HepG2 (cell line): ENCODE data around the gene MTA3. TPM values are rescaled to one million over a fixed set of nuclear protein-coding genes. Genes with fewer than 3 reads are reported as not detected.

Experiments used
- ATAC-seq: fragments of 200-7000 bp; cut with Tn5 transposase; 3 replicates; pipeline ENCODE4 v1.9.1; 2020; ENCODE audit warnings: mild to moderate bottlenecking, moderate library complexity
- BruUV-seq: library from RNA; stranded (reverse); fragments of 400-500 nt; replicated peaks from 2 replicates; lab custom pipeline; 2021; lab: Mats Ljungman, UMichigan
- CTCF ChIA-PET: fragments of 300-600 bp; formaldehyde crosslinking; extraction: SDS; loops from one replicate; lab custom pipeline; 2021; ENCODE audit warnings: low total read pairs, inconsistent platforms, low intra/inter-chr PET ratio; lab: Yijun Ruan, JAX
- POLR2A ChIA-PET: fragments of 350-600 bp; sonication (Branson Sonifier 250); formaldehyde crosslinking; loops from one replicate; lab custom pipeline; 2020; ENCODE audit warnings: antibody characterized with exemption, inconsistent platforms; lab: Yijun Ruan, JAX
- DNase-seq: peaks from one replicate; pipeline ENCODE4 v3.0.0-alpha.2; 2015; ENCODE audit warnings: low spot score
- FAIRE-seq: peaks from 3 replicates; lab custom pipeline; 2011; peaks lifted over from hg19 to GRCh38; lab: Jason Lieb, UNC
- H2AFZ ChIP-seq: one replicate; pipeline ENCODE4 v1.6.1; 2011; ENCODE audit warnings: low read length, inconsistent platforms
- H3K27ac ChIP-seq: fragments of 300-600 bp; 3 replicates; pipeline ENCODE4 v1.8.0; 2011; ENCODE audit warnings: mixed run types, mild to moderate bottlenecking, mixed read lengths, low read length, inconsistent platforms; ENCODE audit not compliant: insufficient read depth; ENCODE audit errors: extremely low read length
- H3K27me3 ChIP-seq, 2 experiments: fragments of 200-600 bp in 1 of 2; 2 replicates in 1 of 2; 3 replicates in 1 of 2; pipeline versions ENCODE4 v1.6.0 to v1.8.0; 2011; ENCODE audit warnings: low read length in 2 of 2, mild to moderate bottlenecking in 2 of 2, moderate library complexity in 2 of 2, inconsistent platforms in 1 of 2; ENCODE audit not compliant: insufficient read depth in 2 of 2, control insufficient read depth in 1 of 2
- H3K36me3 ChIP-seq, 2 experiments: fragments of 200-600 bp in 1 of 2; replicated peaks in 1 of 2; 2 replicates in 1 of 2; 3 replicates in 1 of 2; pipeline versions ENCODE4 v1.5.1 to v1.8.0; 2011; ENCODE audit warnings: low read length in 2 of 2, inconsistent platforms in 1 of 2; ENCODE audit not compliant: insufficient read depth in 2 of 2, control insufficient read depth in 1 of 2
- H3K4me1 ChIP-seq: 2 replicates; pipeline ENCODE4 v1.5.1; 2012; ENCODE audit warnings: low read length, inconsistent platforms; ENCODE audit not compliant: insufficient read depth
- H3K4me2 ChIP-seq: 2 replicates; pipeline ENCODE4 v1.6.0; 2011; ENCODE audit warnings: low read depth, low read length, inconsistent platforms
- H3K4me3 ChIP-seq, 3 experiments: fragments of 200-600 bp in 1 of 3; sonication (generic), shearing (Covaris generic) in 1 of 3; replicated peaks in 1 of 3; 2 replicates each; pipeline ENCODE4 v1.5.1; 2011 to 2016; ENCODE audit warnings: low read length in 3 of 3, inconsistent platforms in 2 of 3, low read depth in 2 of 3, mild to moderate bottlenecking in 2 of 3, control low read depth in 1 of 3, mixed read lengths in 1 of 3; ENCODE audit not compliant: insufficient read depth in 1 of 3
- H3K79me2 ChIP-seq: one replicate; pipeline ENCODE4 v1.6.1; 2011; ENCODE audit warnings: low read length, inconsistent platforms; ENCODE audit not compliant: insufficient read depth
- H3K9ac ChIP-seq: 2 replicates; pipeline ENCODE4 v1.6.0; 2011; ENCODE audit warnings: mild to moderate bottlenecking, low read depth, low read length, inconsistent platforms; ENCODE audit not compliant: insufficient read depth
- H3K9me3 ChIP-seq: 2 replicates; pipeline ENCODE4 v1.5.1; 2012; ENCODE audit warnings: mild to moderate bottlenecking, low read length
- H4K20me1 ChIP-seq: 2 replicates; pipeline ENCODE4 v1.6.0; 2011; ENCODE audit warnings: inconsistent platforms, mild to moderate bottlenecking, low read length, moderate library complexity; ENCODE audit not compliant: insufficient read depth
- CEBPG ChIP-seq: IDR thresholded peaks from 2 replicates; pipeline ENCODE4 v1.6.1; 2016
- GATAD2A ChIP-seq: IDR thresholded peaks from 2 replicates; pipeline ENCODE4 v1.6.1; 2016
- PCBP2 ChIP-seq: fragments of 200-400 bp; formaldehyde crosslinking; optimal IDR thresholded peaks from 2 replicates; pipeline ENCODE3; 2018; ENCODE audit warnings: low read length, low read depth; ENCODE audit not compliant: poor library complexity, severe bottlenecking
- PITX1 ChIP-seq: sonication (generic); formaldehyde crosslinking; IDR thresholded peaks from 2 replicates; pipeline ENCODE4 v1.5.1; 2020; ENCODE audit warnings: mild to moderate bottlenecking, missing genetic modification reagents
- SOX13 ChIP-seq, 3 experiments: fragments of 450-650 bp in 1 of 3; sonication (generic) in 1 of 3; formaldehyde crosslinking in 1 of 3; IDR thresholded peaks in 2 of 3; conservative IDR thresholded peaks in 1 of 3; 2 replicates each; pipeline versions ENCODE4 v1.5.0 to v1.6.1; 2016 to 2020; ENCODE audit warnings: antibody characterized with exemption in 1 of 3, mild to moderate bottlenecking in 1 of 3, missing compliant biosample characterization in 1 of 3, missing genetic modification reagents in 1 of 3, moderate library complexity in 1 of 3
- SSRP1 ChIP-seq: IDR thresholded peaks from 2 replicates; pipeline ENCODE4 v1.6.1; 2016; ENCODE audit warnings: control low read depth
- TMF1 ChIP-seq: sonication (generic); formaldehyde crosslinking; IDR thresholded peaks from 2 replicates; pipeline ENCODE4 v1.8.1; 2022; ENCODE audit warnings: low read depth, missing genetic modification reagents
- ZMYM3 ChIP-seq: sonication (generic); formaldehyde crosslinking; IDR thresholded peaks from 2 replicates; pipeline ENCODE4 v1.5.1; 2020; ENCODE audit warnings: mild to moderate bottlenecking, missing genetic modification reagents
- ZNF296 ChIP-seq: sonication (generic); formaldehyde crosslinking; conservative IDR thresholded peaks from 2 replicates; pipeline ENCODE4 v1.5.0; 2020; ENCODE audit warnings: mild to moderate bottlenecking, missing genetic modification reagents
- ZNF350 ChIP-seq: sonication (generic); formaldehyde crosslinking; IDR thresholded peaks from 2 replicates; pipeline ENCODE4 v1.4.0; 2020; ENCODE audit warnings: mild to moderate bottlenecking, low read depth, missing genetic modification reagents, borderline replicate concordance
- ZNF713 ChIP-seq: sonication (generic); formaldehyde crosslinking; IDR thresholded peaks from 2 replicates; pipeline ENCODE4 v1.4.0; 2020; ENCODE audit warnings: mild to moderate bottlenecking, missing genetic modification reagents
- WGBS: methylation state at CpG from one replicate; pipeline ENCODE4 v1.1.6; 2017; ENCODE audit warnings: low lambda C conversion rate; 5-methylcytosine and 5-hydroxymethylcytosine counted together
- in situ Hi-C: cut with HindIII; loops from 2 replicates; pipeline ENCODE4 v1.10.0; 2017; ENCODE audit warnings: low pct_unique_long_range_greater_than_20kb; ENCODE audit not compliant: extremely low pct_ligation_motif_present
- intact Hi-C: fragments of 100-400 bp; cut with micrococcal nuclease; formaldehyde crosslinking; loops from one replicate; pipeline ENCODE4 v1.10.0; 2022; ENCODE audit not compliant: unreplicated experiment
- polyA plus RNA-seq, 8 experiments: library from polyadenylated mRNA; depleted of rRNA in 3 of 8; stranded (reverse) in 7 of 8; unstranded in 1 of 8; fragments of >200 nt; fragmentation: Illumina TruSeq in 4 of 8; extraction: Trizol in 4 of 8; gene quantifications; 2 replicates each; pipeline versions ENCODE4 v1.2.1 to v1.2.3, GENCODE V29; 2011 to 2016; ENCODE audit warnings: low read depth in 4 of 8, missing spikeins in 1 of 8, mixed read lengths in 1 of 8; ENCODE audit not compliant: insufficient read depth in 1 of 8
- total RNA-seq, 5 experiments: library from RNA; depleted of rRNA; stranded (reverse); fragments of >200 nt; fragmentation: Illumina TruSeq; extraction: Trizol; gene quantifications; 2 replicates each; pipeline ENCODE4 v1.2.3, GENCODE V29; 2016; ENCODE audit warnings: low read depth in 1 of 5
- TF ChIP-seq, protein P1 (sequence below): sonication (generic); formaldehyde crosslinking; IDR thresholded peaks from 2 replicates; pipeline ENCODE4 v1.4.0; 2020; ENCODE audit warnings: missing genetic modification reagents, borderline replicate concordance

MTA3 gene
- total and polyA plus RNA-seq, 2 of the 13 experiments (the other 11 are each of a cell fraction or from before 2014, with no cell fraction given), result 48.8 to 77.8 TPM

DNA sequence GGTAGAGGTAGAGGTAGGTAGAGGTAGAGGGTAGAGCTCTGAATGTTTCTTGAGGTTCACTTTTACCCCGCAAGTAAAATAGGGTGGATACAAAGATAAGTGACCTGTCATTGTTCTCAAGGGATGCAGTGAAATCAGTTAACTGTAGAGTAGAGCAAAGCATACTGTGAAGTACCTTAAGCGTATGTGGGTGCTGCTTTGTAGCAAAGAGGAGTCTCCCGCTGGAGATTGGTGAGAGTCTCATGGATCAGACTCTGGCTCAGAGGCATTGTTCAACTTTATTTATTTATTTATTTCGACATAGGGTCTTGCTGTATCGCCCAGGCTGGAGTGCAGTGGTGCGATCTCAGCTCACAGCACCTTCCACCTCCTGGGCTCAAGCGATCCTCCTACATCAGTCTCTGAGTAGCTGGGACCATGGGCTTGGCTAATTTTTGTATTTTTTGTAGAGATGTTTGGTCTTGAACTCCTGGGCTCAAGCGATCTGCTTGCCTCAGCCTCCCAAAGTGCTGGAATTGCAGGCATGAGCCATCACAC lies 38.7 kb downstream of the MTA3 start (continued):
- TF ChIP-seq SOX13 (IDR thresholded peaks at IDR 0.05) (no peak), SOX13 (CRISPR knock-in tag; conservative IDR thresholded peaks at IDR 0.05 in 1 of 2, IDR thresholded peaks at IDR 0.05 in 1 of 2) (peak in 1 of 2 experiments; percentile 38; a peak in 1 of 4 replicates), GATAD2A (CRISPR knock-in tag) (0 out of 2 replicates have a peak, but pooled peaks have one; percentile 21), CEBPG (peak; percentile 39; the same call in 1 of the 2 replicates), ZMYM3 (CRISPR knock-in tag) (peak; percentile 50; the same call in 1 of the 2 replicates), ZNF296 (CRISPR knock-in tag) (no peak), PCBP2 (peak; percentile 68)

DNA sequence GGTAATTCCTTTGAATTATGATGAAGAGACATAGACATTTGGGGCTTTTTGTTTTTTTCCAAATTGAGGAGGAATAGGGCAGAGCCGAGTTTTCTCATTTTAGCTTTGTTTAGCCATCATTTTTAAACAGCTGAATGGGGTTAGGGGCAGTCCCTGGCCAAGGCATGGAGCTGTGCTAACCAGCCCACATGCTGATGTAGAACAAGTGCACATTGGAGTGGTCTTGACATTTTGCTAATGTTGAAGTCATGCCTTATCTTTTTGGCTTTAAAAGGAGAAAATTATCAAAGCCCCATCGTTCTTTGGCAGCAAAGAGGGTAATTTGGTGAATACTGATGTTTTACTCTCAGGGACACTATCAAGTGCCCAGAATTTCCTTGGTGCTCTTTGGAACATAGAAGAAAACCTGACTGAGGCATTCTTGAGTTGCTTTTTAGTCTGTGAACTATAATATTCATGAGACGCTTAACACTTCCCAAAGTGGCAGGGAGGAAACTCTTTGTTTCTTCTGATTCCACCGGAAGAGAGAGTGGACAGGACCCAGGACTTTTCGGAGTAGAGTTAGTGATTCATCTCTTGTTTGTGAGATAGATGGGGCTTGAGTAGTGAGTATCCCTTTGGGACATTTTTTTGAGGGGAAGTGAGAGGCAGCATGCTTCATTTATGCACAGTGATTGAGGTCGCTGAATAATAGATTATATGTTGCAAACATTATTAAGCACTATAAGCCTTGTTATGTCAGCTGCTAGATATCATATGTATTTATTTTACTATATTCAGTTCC lies 45.0 kb downstream of the MTA3 start:
- Histone ChIP-seq H3K4me1 (peaks cover 26% of the 10 kb centered on the region), H3K4me3 (no peak overlapping the region), H3K9me3 (no peaks in the 10 kb centered on the region), H3K27me3 (no peaks in the 10 kb centered on the region), H3K79me2 (peaks cover 3% of the 10 kb centered on the region), H3K27ac (peak overlapping the region; percentile 31), H3K4me2 (no peak overlapping the region), H2AFZ (no peak overlapping the region), H4K20me1 (no peaks in the 10 kb centered on the region), H3K9ac (no peak overlapping the region), H3K36me3 (peaks cover 10 to 45% of the 10 kb centered on the region in 2 experiments)
- CTCF ChIA-PET, result no interaction called here
- peak; percentile 18 for FAIRE-seq
- TF ChIP-seq PITX1 (CRISPR knock-in tag) (no peak), TMF1 (no peak), ZNF713 (CRISPR knock-in tag) (no peak), ZNF350 (CRISPR knock-in tag) (no peak), SSRP1 (no peak)
- TF ChIP-seq, protein P1, sequence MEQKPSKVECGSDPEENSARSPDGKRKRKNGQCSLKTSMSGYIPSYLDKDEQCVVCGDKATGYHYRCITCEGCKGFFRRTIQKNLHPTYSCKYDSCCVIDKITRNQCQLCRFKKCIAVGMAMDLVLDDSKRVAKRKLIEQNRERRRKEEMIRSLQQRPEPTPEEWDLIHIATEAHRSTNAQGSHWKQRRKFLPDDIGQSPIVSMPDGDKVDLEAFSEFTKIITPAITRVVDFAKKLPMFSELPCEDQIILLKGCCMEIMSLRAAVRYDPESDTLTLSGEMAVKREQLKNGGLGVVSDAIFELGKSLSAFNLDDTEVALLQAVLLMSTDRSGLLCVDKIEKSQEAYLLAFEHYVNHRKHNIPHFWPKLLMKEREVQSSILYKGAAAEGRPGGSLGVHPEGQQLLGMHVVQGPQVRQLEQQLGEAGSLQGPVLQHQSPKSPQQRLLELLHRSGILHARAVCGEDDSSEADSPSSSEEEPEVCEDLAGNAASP (CRISPR knock-in tag), result no peak
- POLR2A ChIA-PET, result no interaction called here
- WGBS, result 90% methylated on average over 6 of the region's 6 CpGs
- no peak for DNase-seq
- in situ Hi-C loops (no loop called here), intact Hi-C loops (no loop called here)
- TSS peak; percentile 13 for BruUV-seq
- no peak for ATAC-seq
